HG02588 (cell line): ENCODE data around the gene AFDN.
"Not testable (repeated sequence)": the region's sequence is repeated elsewhere in the genome, so short reads cannot be mapped to it uniquely, and the experiment has no call there.

Source experiments
- ATAC-seq: cut with Tn5 transposase; IDR thresholded peaks from one replicate; pipeline ENCODE4 v1.9.1; 2021; ENCODE audit warnings: mild to moderate bottlenecking, moderate library complexity; ENCODE audit not compliant: unreplicated experiment

Gene AFDN

GRCh38 chr6:167976116-167976657 lies 149.5 kb downstream of the AFDN start:
- not testable (repeated sequence) for ATAC-seq

DNA sequence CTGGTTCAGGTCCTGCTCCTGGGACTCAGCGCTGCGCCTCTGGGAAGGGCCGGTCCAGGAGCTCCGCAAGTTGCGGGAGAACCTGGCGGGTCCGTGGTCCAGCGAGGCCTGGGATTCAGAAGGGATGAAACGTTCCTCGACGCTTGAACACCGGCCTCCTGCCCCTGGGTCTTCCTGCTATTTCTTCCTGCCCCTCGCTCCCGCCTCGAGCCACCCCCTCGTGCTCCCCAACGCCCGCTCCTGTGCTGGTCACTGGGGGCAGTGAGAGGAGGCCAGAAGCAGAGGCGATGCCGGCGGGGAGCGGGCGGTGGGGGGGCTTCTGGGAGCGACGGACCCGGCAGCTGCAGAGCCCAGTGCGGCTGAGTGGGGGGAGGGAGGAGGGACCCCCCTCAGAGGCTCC lies 150.0 kb downstream of the AFDN start:
- no peak for ATAC-seq

- no peak for ATAC-seq
These were observed 151.2 kb downstream of the AFDN start for GRCh38 chr6:167977717-167978467.

DNA sequence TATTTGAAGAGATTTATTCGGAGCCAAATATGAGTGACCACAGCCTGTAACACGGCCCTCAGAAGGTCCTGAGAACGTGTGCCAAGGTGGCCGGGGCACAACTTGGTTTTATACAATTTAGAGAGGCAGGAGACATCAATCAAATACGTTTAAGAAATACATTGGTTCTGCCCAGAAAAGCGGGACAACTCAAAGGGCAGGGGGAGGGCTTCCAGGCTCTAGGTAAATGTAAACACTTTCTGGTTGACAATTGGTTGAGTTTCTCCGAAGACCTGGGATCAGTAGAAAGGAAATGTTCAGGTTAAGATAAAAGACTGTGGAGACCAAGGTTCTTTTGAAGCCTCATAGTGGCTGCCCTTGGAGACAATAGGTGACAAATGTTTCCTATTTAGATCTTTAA lies 151.9 kb downstream of the AFDN start:
- no peak for ATAC-seq

- ATAC-seq = no peak
These were observed 152.9 kb downstream of the AFDN start for GRCh38 chr6:167979436-167980139.

- ATAC-seq = no peak
These were observed 154.3 kb downstream of the AFDN start for GRCh38 chr6:167980911-167981580.

- ATAC-seq = no peak
These were observed 155.3 kb downstream of the AFDN start for GRCh38 chr6:167981916-167982462.

DNA sequence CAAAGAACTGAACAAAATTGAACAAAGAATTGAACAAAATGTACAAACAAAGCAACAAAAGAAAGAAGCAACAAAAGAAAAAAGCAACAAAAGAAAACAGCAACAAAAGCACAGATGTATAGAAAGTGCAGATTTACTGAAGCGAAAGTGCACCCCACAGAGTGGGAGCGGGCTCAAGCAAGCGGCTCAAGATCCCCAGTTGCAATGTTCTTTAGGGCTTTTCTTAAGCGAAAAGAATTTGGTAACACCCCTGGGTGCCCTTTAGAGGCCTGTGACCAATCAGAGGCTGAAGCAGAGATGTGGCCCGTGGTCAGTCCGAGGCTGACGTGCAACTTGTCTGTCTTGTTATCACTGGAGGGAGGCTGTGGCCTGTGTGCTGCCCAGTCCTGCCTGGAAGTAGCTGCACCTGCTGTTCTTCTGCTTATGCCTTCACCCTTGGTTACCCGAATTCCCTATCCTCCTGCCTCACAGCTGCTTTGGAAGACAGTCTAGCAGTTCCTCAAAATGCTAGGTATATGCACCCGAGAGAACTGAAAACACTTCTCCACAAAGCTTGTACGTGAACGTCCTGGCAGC lies 157.5 kb downstream of the AFDN start:
- ATAC-seq = no peak

GRCh38 chr6:167984876-167985604 lies 158.3 kb downstream of the AFDN start:
- no peak for ATAC-seq

GRCh38 chr6:167985911-167986595 lies 159.3 kb downstream of the AFDN start:
- no peak for ATAC-seq

DNA sequence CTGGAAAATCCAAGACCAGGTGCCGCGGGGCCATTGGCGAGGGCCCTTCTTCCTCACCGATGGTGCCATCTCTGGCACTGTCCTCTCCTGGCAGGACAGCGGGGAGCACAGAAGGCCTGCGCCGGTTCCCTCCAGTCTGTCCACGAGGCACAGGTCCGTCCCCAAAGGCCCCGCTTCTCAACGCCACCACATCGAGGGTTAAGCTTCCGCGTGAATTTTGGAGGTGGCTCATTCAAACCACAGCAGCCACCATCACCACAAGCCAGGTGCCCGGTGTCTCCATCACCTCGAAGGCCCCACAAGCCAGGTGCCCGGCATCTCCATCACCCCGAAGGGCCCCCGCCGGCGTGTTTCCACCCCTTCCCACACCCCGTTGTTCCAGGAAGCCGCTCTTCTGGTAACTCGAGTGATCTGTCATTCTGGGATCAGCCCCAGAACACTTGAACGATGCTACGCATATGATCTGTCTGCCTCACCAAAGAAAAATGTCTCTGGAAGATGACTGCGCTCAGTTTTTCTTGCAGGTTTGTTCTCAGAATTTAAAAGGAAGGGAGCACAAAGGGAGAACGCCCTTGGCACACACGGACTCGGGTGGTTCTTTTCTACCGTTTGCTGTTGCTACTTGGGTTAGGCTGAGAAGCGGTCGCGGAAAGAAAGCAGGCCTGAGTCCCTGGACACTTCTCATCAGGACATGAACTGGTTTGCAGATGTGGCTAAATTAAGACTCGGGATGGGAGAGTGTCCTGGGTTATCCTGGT lies 160.9 kb downstream of the AFDN start:
- no peak for ATAC-seq

DNA sequence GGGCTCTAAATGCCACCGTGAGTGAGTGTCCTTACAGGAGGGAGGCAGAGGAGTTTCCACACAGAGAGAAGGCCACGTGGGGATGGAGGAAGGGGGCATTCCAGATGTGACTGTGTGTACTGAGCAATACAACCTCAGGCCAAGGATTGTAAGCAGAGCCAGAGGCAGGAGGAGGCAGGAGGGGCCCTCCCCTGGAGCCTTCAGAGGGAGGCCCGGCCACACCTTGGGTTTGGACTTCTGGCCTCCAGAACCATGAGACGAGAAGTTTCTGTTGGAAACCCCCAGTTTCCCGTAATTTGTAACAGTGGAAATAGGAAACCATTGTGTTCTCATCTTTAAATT lies 161.4 kb downstream of the AFDN start:
- no peak for ATAC-seq

DNA sequence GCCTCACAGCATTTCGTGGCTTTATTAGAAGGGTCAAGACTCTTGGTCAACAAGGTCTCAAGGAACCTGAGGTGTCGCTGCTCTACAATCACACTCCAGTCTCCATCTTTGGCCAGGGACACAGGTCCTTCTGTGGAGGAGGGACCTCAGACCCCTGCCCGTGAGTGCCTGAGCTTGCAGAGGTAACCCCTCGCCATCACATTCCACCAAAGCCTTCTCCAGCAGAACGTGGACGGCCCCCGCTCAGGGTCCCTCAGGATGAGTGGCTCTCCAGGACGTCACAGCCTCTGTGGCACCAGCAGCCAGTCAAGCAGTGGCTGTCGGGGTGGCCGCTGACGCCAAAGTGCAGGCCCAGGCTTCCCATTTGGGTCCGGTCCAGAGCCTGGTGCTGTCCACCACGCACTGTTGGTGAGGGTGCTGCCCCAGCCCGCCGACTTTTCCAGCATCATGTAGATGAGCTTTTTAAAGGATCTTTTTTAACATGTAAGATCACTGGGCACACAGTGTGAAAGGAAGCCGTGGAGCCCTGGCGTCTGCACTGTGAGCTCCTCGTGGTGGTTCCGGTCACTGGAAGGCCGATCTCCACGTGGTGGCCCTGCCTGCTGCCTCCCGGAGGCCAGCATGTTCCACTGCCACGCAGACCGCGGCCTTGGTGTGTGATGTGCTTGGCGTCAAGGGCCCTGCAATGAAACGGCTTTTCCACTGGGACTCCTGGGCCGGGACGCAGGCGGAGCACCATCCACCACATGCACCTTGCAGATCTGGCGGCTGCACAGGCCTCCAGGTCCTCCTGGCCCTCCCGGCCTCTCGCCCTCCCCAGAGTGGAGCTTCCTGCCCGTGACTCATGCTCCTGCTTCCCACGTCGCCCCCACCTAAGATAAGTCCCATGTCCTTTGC lies 162.5 kb downstream of the AFDN start:
- no peak for ATAC-seq

DNA sequence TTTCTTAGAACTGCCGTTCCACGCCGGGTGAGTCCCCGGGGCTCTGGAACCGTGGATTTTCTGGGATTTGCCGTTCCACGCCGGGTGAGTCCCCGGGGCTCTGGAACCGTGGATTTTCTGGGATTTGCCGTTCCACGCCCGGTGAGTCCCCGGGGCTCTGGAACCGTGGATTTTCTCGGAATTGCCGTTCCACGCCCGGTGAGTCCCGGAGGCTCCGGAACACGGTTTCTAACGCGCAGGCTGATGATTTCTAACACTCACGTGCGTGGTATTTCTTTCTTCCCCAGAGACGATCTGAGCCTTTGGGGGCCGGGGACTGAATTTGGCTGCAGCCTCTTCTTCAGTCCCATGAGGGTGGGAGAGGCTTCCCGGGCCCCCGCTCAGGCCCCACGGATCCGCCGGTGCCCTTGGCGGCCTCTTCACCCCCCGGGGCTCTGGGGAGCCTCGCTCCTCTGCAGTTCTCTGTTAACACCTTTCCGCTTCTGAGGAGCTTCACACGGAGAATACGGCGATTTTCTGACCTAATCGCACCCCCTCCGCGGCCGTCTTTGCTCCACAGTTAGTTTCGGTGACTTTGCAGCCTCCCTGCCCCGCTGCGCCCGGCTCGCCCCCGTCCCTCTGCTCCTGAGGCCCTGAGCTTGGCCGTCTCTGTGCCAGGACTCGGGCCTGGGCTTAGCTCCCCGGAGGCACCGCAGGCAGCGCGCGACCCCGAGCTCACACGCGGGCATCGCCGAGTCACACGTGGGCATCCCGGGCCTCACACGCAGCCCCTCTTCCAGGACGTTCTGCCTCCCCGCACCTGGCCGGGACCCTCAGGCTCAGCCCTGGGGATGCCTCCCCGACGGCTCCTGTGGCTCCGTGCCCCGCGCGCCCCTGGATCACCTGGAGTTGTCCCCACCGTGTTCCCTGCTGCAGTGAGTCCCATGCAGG lies 163.6 kb downstream of the AFDN start:
- no peak for ATAC-seq

- no peak for ATAC-seq
These were observed 166.5 kb downstream of the AFDN start for GRCh38 chr6:167993169-167993568.

- no peak for ATAC-seq
These were observed 167.1 kb downstream of the AFDN start for GRCh38 chr6:167993831-167994230.

GRCh38 chr6:167995302-167995701 lies 168.6 kb downstream of the AFDN start:
- no peak for ATAC-seq
